NCI-H1694 treated with DMSO at 0.1 percent for 48 hours (cell line): Measurements from ENCODE around the gene TARS1.
"Not testable (repeated sequence)": the region's sequence is repeated elsewhere in the genome, so short reads cannot be mapped to it uniquely, and the experiment has no call there.

Source experiments
- DNase-seq: peaks from one replicate; lab custom pipeline; 2025; lab: John Stamatoyannopoulos, UW

Gene TARS1

GRCh38 chr5:33488558-33489355, 48.0 kb downstream of the TARS1 start:
- no peak for DNase-seq

GRCh38 chr5:33489481-33490067, 48.8 kb downstream of the TARS1 start:
- no peak for DNase-seq

GRCh38 chr5:33490071-33490665, 49.4 kb downstream of the TARS1 start:
- DNase-seq, result no peak

GRCh38 chr5:33491941-33492340, 51.2 kb downstream of the TARS1 start:
- DNase-seq, result no peak

GRCh38 chr5:33494466-33494865, 53.7 kb downstream of the TARS1 start:
- no peak for DNase-seq

GRCh38 chr5:33501260-33501659, 60.5 kb downstream of the TARS1 start:
- DNase-seq, result no peak

- DNase-seq, result no peak
These were observed 61.1 kb downstream of the TARS1 start for GRCh38 chr5:33501899-33502298.

GRCh38 chr5:33504570-33504969, 63.8 kb downstream of the TARS1 start:
- no peak for DNase-seq

GRCh38 chr5:33507426-33507825, 66.7 kb downstream of the TARS1 start:
- no peak for DNase-seq

- DNase-seq, result no peak
These were observed 68.3 kb downstream of the TARS1 start for GRCh38 chr5:33509036-33509435.

- no peak for DNase-seq
These were observed 72.9 kb downstream of the TARS1 start for GRCh38 chr5:33513462-33514185.

GRCh38 chr5:33515366-33515765, 74.6 kb downstream of the TARS1 start:
- not testable (repeated sequence) for DNase-seq

- DNase-seq, result no peak
These were observed 75.7 kb downstream of the TARS1 start for GRCh38 chr5:33516421-33516820.
